CMK (cell line): ENCODE results near the gene SPIN1.

Experiments
- DNase-seq: peaks from one replicate; pipeline ENCODE4 v3.0.0-alpha.2; 2010; ENCODE audit warnings: low read depth

Gene SPIN1

DNA sequence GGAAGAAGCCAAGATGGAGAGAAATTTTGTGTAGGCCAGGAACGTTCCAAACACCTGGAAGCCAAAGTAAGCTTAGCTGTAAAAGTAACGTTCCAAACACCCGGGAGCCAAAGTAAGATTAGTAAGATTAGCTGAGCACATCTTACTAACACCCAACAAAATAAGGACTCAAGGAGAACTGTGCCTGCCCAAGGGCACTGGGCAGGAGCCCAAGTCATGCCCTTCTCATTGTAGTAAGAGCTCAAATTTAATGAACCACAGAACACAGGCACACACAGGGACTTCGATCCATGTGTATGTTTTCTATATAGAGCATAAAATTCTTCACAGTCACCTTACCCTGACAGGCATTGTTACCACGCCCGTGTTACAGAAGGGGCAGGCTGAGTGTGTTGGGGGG is 110.6 kb downstream of the SPIN1 start:
- no peak for DNase-seq

- DNase-seq: no peak
Measured at GRCh38 chr9:88501086-88501485, 112.8 kb downstream of the SPIN1 start.

DNA sequence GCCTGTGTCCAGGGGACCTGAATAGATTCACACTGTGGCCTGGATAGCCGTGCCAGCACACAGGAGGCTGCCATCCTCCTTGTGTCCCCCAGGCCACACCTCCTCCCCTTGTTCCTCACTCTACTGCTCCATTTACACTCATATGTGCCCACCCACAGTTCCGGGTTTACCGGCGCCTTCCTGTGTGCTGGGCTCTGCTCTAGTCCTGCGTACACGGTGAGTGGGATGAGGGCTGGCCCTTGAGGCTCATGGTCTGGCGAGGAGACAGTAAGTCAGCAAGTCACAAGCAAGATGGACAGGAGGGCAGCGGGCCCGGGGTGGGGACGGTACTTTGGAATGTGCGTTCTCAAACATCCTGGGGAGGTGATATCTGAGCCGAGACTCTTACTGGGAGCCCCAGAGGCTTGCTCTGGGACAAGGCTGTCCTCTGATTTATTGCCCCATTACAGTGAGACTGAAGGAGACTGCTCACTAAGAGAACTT is 114.3 kb downstream of the SPIN1 start:
- DNase-seq: no peak

DNA sequence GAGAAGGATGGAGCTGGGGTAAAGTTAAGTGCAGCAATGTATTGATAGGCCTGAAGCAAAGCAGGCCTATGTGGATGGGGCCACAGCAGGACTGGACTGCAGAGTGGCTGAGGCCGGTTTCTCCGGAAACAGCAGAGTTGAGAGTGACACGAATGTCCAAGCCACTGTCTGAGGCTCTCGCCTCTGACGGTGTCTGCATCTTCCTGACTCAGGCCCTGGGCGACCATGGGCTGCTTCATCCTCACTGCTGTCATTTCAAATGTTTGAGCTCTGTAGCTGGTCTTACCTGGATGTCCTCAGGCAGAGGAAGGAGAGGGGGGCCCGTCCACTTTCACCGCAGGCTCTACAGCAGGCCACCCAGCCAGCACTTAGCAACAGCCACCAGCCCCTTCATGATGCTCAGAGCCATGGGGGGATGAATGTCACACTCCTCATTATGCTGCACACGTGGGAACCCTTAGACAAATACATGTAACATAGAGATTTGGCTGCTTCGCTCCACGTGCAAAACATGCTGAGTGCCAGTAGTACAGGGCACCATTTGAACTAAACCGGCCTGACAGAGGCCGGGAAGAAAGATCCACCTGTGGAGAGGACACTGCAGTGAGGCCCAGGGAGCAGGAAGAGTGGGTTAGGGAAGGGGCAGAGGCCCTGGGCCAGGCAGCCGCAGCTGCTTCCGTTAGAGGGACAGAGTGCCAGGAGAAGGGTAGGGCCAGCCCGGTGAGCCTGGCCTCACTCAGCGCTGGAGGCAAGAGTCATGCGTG is 115.0 kb downstream of the SPIN1 start:
- no peak for DNase-seq

DNA sequence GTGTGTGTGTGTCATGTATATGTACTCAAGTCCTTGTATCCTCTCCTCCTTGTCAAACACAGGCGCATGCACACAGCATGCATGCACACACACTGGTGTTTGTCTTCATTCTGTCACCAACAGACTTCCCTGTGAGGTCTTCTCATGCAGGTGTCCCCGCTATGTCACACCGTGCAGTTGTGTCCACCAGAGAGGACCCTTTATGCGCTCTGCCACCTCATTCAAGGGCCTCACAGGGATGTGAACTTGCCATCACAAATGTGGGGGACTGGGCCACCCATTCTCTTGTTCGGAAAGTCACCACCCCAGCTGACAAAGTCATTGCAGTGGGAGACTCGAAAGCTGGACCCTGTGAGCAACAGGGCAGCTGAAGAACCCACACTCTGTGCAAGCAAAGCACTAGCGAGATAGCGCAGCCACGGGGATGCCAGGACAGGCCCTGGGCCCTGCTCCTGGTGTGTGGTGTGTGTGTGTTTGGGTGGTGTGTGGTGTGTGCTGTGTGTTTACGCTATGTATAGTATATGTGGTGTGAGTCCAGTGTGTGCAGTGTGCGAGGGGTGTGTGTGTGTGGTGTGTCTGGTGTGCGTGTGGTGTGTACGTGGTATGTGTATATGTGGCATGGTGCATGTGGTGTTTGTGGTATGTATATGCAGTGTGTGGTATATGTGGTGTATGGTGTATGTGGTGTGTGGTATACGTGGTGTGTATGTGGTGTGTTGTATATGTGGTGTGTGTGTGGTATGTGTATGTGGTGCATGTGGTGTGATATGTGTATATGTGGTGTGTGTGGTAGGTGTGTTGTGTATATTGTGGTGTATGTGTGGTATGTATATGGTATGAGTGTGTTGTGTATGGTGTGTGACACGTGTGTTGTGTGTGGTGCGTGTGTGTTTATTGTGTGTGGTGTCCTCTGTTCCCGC is 115.9 kb downstream of the SPIN1 start:
- DNase-seq: no peak

- no peak for DNase-seq
Measured at GRCh38 chr9:88508326-88508725, 120.1 kb downstream of the SPIN1 start.

GRCh38 chr9:88511906-88512305 is 123.7 kb downstream of the SPIN1 start:
- DNase-seq: no peak

DNA sequence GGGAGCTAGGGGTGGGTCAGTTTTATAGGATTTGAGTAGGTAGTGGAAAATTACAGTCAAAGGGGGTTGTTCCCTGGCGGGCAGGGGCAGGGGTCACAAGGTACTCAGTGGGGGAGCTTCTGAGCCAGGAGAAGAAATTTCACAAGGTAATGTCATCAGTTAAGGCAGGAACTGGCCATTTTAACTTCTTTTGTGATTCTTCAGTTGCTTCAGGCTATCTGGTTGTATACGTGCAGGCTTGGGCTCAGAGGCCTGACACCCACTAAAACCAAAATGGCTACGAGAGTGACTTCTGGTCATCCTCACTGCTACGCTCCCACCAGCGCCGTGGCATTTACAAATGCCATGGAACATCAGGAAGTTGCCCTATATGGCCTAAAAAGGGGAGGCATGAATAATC is 126.0 kb downstream of the SPIN1 start:
- no peak for DNase-seq

DNA sequence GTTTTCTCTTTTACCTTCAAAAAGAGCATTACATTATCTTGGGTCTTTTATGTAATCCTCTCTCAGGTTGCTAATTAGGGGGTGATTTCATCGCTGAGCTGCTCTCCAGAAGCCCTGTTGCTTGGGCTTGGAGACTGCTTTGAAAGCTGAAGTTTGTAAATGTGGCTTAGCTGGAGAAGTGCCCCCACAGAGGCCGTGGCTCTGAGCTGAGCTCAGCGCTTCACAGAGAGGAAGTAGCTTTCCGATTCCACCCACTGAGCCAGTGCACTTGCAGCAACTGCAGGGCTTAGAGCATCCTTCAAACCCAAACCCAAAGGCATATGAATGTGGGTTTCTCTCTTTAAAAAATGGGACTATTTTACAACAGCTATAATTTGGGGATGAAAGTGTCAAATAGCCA is 133.1 kb downstream of the SPIN1 start:
- no peak for DNase-seq

DNA sequence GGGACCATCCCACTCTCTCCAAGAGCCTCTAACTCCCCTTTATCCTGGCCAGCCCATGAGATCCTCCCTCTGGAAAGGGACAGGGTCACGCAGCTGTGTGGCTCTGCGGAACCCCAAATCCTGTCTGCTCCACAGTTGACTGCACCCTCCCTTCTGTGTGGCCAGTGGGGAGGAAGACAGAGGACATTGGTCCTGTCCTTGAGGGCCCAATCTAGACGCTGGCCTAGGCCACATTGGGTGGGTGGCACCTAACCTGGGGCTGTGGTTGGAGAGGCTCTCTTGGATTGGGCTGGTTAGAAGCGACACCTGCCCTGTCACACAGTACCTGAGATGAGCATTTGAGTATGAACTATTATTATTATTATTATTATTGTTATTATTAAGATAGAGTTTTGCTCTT is 134.1 kb downstream of the SPIN1 start:
- no peak for DNase-seq

DNA sequence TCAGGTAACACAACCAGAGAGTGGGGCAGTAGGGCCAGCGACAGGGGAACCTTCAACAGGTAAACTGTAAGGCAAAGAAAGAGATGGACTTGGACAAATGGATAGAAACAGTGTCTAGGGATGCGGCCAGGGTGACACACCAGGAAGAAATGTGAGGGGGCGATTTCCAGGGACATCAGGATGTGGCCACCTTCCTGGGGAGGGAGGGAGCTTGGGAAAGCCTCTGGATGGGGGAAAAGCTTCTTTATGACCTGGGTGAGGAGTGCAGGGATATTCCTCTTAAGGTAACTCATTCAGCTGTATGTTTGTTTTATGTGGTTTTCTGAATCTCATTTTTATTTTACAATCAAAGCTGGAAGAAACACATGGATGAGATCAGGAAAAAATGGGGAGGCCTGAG is 134.8 kb downstream of the SPIN1 start:
- DNase-seq: no peak

- no peak for DNase-seq
Measured at GRCh38 chr9:88524911-88525310, 136.7 kb downstream of the SPIN1 start.

- DNase-seq: no peak
Measured at GRCh38 chr9:88527618-88528017, 139.4 kb downstream of the SPIN1 start.
